Osteocyte (in vitro differentiated cells): ENCODE results near the gene TOGARAM2. TPM values are rescaled to one million over a fixed set of nuclear protein-coding genes. Genes with fewer than 3 reads are reported as not detected.

Experiments
- DNase-seq: peaks from one replicate; pipeline ENCODE4 v3.0.0; 2021; ENCODE audit warnings: mixed read lengths; ENCODE audit not compliant: unreplicated experiment; ENCODE audit errors: extremely low spot score
- H3K27ac Mint-ChIP-seq: one replicate; pipeline ENCODE4 v1.8.0; 2021; ENCODE audit warnings: mild to moderate bottlenecking, mixed read lengths; ENCODE audit not compliant: unreplicated experiment
- H3K27me3 Mint-ChIP-seq: one replicate; pipeline ENCODE4 v1.8.0; 2021; ENCODE audit warnings: mixed read lengths; ENCODE audit not compliant: unreplicated experiment
- H3K36me3 Mint-ChIP-seq: one replicate; pipeline ENCODE4 v1.8.0; 2021; ENCODE audit warnings: mixed read lengths; ENCODE audit not compliant: unreplicated experiment
- H3K4me1 Mint-ChIP-seq: one replicate; pipeline ENCODE4 v1.8.0; 2021; ENCODE audit warnings: mixed read lengths; ENCODE audit not compliant: unreplicated experiment
- H3K4me3 Mint-ChIP-seq: one replicate; pipeline ENCODE4 v1.8.0; 2021; ENCODE audit warnings: mild to moderate bottlenecking, moderate library complexity, mixed read lengths; ENCODE audit not compliant: unreplicated experiment
- H3K9me3 Mint-ChIP-seq: one replicate; pipeline ENCODE4 v1.8.0; 2021; ENCODE audit warnings: mixed read lengths; ENCODE audit not compliant: unreplicated experiment
- total RNA-seq: library from RNA; stranded (reverse); gene quantifications from 2 replicates; pipeline ENCODE4 v1.2.1, GENCODE V29; 2021
- TF ChIP-seq, protein P1 (sequence below): fragments of 200-600 bp; sonication (generic); IDR thresholded peaks from 2 replicates; pipeline ENCODE4 v1.5.0; 2021; ENCODE audit warnings: antibody characterized with exemption, mild to moderate bottlenecking, moderate library complexity

The TOGARAM2 gene
- total RNA-seq, 1 donor from 2014 or later: not detected

DNA sequence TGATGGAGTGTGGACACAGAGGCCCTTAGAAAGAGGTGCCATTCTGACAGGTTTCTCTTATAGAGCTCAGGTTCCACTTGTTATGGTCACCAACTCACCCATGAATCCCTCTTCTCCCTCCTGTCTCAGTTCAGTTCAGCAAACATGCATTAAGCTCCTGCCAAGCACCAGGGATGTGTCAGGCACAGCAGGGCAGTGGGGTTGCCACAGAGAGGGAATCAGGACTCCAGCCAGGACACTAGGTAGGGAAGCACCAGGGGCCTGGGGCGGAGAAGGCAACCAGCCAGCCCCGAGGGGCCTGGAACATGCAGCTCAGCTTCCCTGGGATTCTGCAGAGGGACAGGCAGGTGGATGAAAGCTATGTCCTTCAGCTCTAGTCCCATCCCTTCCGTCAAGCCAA is 44.6 kb downstream of the TOGARAM2 start:
- Mint-ChIP-seq H3K27ac (no peak overlapping the region), H3K36me3 (no peaks in the 10 kb centered on the region), H3K9me3 (no peaks in the 10 kb centered on the region), H3K4me3 (no peak overlapping the region), H3K4me1 (peaks cover 6% of the 10 kb centered on the region), H3K27me3 (peaks cover 6% of the 10 kb centered on the region)
- no peak for DNase-seq
- TF ChIP-seq, protein P1, sequence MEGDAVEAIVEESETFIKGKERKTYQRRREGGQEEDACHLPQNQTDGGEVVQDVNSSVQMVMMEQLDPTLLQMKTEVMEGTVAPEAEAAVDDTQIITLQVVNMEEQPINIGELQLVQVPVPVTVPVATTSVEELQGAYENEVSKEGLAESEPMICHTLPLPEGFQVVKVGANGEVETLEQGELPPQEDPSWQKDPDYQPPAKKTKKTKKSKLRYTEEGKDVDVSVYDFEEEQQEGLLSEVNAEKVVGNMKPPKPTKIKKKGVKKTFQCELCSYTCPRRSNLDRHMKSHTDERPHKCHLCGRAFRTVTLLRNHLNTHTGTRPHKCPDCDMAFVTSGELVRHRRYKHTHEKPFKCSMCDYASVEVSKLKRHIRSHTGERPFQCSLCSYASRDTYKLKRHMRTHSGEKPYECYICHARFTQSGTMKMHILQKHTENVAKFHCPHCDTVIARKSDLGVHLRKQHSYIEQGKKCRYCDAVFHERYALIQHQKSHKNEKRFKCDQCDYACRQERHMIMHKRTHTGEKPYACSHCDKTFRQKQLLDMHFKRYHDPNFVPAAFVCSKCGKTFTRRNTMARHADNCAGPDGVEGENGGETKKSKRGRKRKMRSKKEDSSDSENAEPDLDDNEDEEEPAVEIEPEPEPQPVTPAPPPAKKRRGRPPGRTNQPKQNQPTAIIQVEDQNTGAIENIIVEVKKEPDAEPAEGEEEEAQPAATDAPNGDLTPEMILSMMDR: no peak

DNA sequence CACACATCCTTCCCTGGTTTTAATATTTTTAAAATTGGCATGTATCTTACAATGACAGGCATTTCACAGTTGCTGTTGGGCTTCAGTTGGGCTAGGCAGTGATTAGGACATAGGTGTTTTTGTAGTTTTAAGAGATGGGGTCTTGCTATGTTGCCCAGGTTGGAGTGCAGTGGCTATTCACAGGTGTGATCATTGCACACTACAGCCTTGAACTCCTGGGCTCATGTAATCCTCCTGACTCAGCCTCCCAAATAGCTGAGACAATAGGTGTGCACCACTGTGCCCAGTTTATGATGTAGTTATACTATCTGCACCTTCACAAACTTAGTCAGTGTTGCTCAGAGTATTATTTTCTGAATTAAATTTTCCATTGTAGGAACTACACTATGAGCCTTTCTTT is 49.9 kb downstream of the TOGARAM2 start:
- TF ChIP-seq, protein P1: no peak
- peaks cover 2% of the 10 kb centered on the region for H3K4me1 Mint-ChIP-seq

DNA sequence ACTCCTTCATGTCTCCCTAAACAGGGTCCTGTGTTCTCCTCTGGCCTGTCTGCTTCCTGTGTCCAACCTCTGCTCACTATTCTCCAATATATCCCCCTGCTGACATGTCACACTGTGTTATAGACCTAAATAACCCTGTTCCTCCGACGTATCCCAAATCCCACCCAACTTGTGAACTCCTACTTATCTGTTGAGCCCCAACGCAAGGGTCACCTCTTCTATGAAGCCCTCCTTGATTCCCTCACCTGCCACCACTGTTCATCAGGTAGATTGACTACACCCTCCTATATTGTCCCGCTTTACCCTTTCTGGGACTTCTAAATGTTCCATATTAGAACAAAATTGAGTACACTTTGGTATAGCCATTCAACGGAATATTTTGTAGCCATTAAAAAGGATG is 51.1 kb downstream of the TOGARAM2 start:
- Mint-ChIP-seq H3K9me3 (no peaks in the 10 kb centered on the region), H3K27ac (no peak overlapping the region), H3K4me3 (no peak overlapping the region), H3K4me1 (peaks cover 2% of the 10 kb centered on the region), H3K27me3 (peaks cover 12% of the 10 kb centered on the region), H3K36me3 (no peaks in the 10 kb centered on the region)
- DNase-seq: no peak
- TF ChIP-seq, protein P1: no peak

More for the DNA sequence above, 49.9 kb downstream of the TOGARAM2 start:
- Mint-ChIP-seq H3K9me3 (no peaks in the 10 kb centered on the region), H3K36me3 (no peaks in the 10 kb centered on the region), H3K27ac (no peak overlapping the region), H3K27me3 (peaks cover 12% of the 10 kb centered on the region), H3K4me3 (no peak overlapping the region)
- no peak for DNase-seq

DNA sequence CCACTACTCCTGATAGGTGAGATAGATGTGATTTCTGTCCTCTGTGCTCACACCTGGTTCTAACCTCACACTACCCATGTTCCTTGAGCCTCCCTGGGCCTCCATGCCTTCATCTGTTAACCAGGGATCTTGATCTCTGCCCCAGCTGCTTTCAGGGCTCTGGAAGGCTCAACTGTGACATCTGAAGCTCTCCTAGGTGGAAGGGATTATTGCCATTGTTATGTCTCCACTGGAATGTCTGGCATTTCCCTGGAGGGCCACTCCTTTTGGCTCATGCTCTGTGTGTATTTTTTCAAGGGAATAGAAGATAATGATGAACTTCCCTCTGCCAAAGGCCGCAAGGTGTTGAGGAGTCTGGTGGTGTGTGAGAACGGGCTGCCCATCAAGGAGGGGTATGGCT is 52.1 kb downstream of the TOGARAM2 start:
- H3K27me3 Mint-ChIP-seq: peaks cover 12% of the 10 kb centered on the region
- TF ChIP-seq, protein P1: no peak
- H3K36me3 Mint-ChIP-seq: no peaks in the 10 kb centered on the region
- H3K4me3 Mint-ChIP-seq: no peak overlapping the region
- no peak for DNase-seq
- H3K27ac Mint-ChIP-seq: no peak overlapping the region
- no peaks in the 10 kb centered on the region for H3K9me3 Mint-ChIP-seq
- H3K4me1 Mint-ChIP-seq: peaks cover 2% of the 10 kb centered on the region

DNA sequence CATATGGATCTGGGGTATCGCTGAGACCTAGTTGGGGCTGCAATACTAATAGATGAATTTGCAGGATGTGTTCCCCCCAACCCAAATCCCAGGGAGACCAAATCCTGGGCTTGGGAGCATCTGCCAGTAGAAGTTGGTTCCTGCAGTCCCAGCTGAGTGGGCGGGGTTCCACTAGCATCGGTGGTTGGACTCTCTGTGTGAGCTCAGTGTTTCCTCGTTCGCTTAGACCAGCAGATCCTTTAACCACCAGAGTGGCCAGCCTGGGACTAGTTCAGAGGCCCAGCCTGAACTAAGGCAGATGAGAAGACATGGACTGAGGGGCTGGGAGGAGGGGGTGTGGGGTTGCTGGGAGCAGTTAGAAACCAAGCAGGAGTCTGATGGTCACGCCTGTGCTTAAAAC is 52.6 kb downstream of the TOGARAM2 start:
- Mint-ChIP-seq H3K27me3 (peaks cover 10% of the 10 kb centered on the region), H3K36me3 (no peaks in the 10 kb centered on the region), H3K9me3 (no peaks in the 10 kb centered on the region), H3K27ac (no peak overlapping the region), H3K4me1 (peaks cover 2% of the 10 kb centered on the region), H3K4me3 (no peak overlapping the region)
- TF ChIP-seq, protein P1: no peak
- no peak for DNase-seq
